Fibroblast of the aortic adventitia (primary cell): ENCODE measurements around the gene SCEL. TPM values are rescaled to one million over a fixed set of nuclear protein-coding genes. Genes with fewer than 3 reads are reported as not detected.
"Not testable (repeated sequence)": the region's sequence is repeated elsewhere in the genome, so short reads cannot be mapped to it uniquely, and the experiment has no call there.

Experiments
- DNase-seq: peaks from one replicate; pipeline ENCODE4 v3.0.0-alpha.2; 2010; ENCODE audit warnings: low read depth
- H3K4me3 ChIP-seq: 2 replicates; pipeline ENCODE4 v1.5.1; 2011; ENCODE audit warnings: low read depth, mild to moderate bottlenecking, control low read depth, low read length, moderate library complexity
- CTCF ChIP-seq: IDR thresholded peaks from 2 replicates; pipeline ENCODE4 v1.5.1; 2011; ENCODE audit warnings: mild to moderate bottlenecking, low read length, control low read depth, inconsistent platforms; ENCODE audit not compliant: insufficient read depth
- total RNA-seq: library from RNA; depleted of rRNA; stranded (reverse); fragments of >200 nt; gene quantifications from 2 replicates; pipeline ENCODE4 v1.2.3, GENCODE V29; 2012; ENCODE audit warnings: low replicate concordance

Gene SCEL
- total RNA-seq, 1 donor, result not detected

- peak; percentile 7 for DNase-seq
- no peak for TF ChIP-seq CTCF
These were observed 24.0 kb upstream of the SCEL start for GRCh38 chr13:77511552-77511951.

GRCh38 chr13:77513719-77514335 lies 21.7 kb upstream of the SCEL start:
- DNase-seq, result no peak
- no peak for TF ChIP-seq CTCF
- no peak overlapping the region for H3K4me3 ChIP-seq

More at GRCh38 chr13:77511552-77511951, 24.0 kb upstream of the SCEL start:
- H3K4me3 ChIP-seq, result no peak overlapping the region

GRCh38 chr13:77514336-77514726 lies 21.2 kb upstream of the SCEL start:
- H3K4me3 ChIP-seq, result no peak overlapping the region
- no peak for DNase-seq
- TF ChIP-seq CTCF, result no peak

GRCh38 chr13:77515785-77516184 lies 19.7 kb upstream of the SCEL start:
- no peak overlapping the region for H3K4me3 ChIP-seq
- DNase-seq, result no peak
- no peak for TF ChIP-seq CTCF

GRCh38 chr13:77516342-77516789 lies 19.1 kb upstream of the SCEL start:
- peak; percentile 51 for DNase-seq
- H3K4me3 ChIP-seq, result no peak overlapping the region
- no peak for TF ChIP-seq CTCF

- TF ChIP-seq CTCF, result no peak
- no peak for DNase-seq
- no peak overlapping the region for H3K4me3 ChIP-seq
These were observed 17.2 kb upstream of the SCEL start for GRCh38 chr13:77518266-77518665.

- not testable (repeated sequence) for H3K4me3 ChIP-seq, DNase-seq
These were observed 16.1 kb upstream of the SCEL start for GRCh38 chr13:77519396-77519795.
